Immature natural killer cell (primary cell): ENCODE results near the gene ATP6V0D1. TPM values are rescaled to one million over a fixed set of nuclear protein-coding genes. Genes with fewer than 3 reads are reported as not detected.

Experiments used
- DNase-seq, 3 donors: peaks; one replicate each; pipeline ENCODE4 v3.0.0; 2022; ENCODE audit warnings: mixed read lengths in 1 of 3
- H3K27ac Mint-ChIP-seq, 6 donors: one replicate each; pipeline ENCODE4 v1.8.0; 2020; ENCODE audit warnings: mixed read lengths in 6 of 6, mild to moderate bottlenecking in 5 of 6, inconsistent platforms in 4 of 6, moderate library complexity in 3 of 6
- H3K27me3 Mint-ChIP-seq, 3 donors: one replicate each; pipeline ENCODE4 v1.8.0; 2020 to 2021; ENCODE audit warnings: low read depth in 3 of 3, mild to moderate bottlenecking in 3 of 3, mixed read lengths in 3 of 3, moderate library complexity in 3 of 3, inconsistent platforms in 1 of 3
- H3K36me3 Mint-ChIP-seq, 3 donors: one replicate each; pipeline ENCODE4 v1.8.0; 2020; ENCODE audit warnings: mixed read lengths in 3 of 3, inconsistent platforms in 2 of 3, mild to moderate bottlenecking in 2 of 3
- H3K4me1 Mint-ChIP-seq, 2 donors: one replicate each; pipeline ENCODE4 v1.8.0; 2020; ENCODE audit warnings: inconsistent platforms in 2 of 2, mild to moderate bottlenecking in 2 of 2, mixed read lengths in 2 of 2, moderate library complexity in 1 of 2
- H3K4me3 Mint-ChIP-seq, 5 donors: one replicate each; pipeline ENCODE4 v1.8.0; 2020; ENCODE audit warnings: mild to moderate bottlenecking in 5 of 5, mixed read lengths in 5 of 5, inconsistent platforms in 3 of 5, moderate library complexity in 3 of 5
- H3K9me3 Mint-ChIP-seq, 6 donors: one replicate each; pipeline ENCODE4 v1.8.0; 2020; ENCODE audit warnings: mild to moderate bottlenecking in 6 of 6, mixed read lengths in 6 of 6, inconsistent platforms in 4 of 6, moderate library complexity in 3 of 6
- polyA plus RNA-seq, 3 donors: library from polyadenylated mRNA; unstranded; fragments of 300-500 nt; fragmentation: Illumina TruSeq; gene quantifications; one replicate each; pipeline ENCODE4 v1.2.3, GENCODE V29; 2021

ATP6V0D1 gene
- polyA plus RNA-seq, 3 donors from 2014 or later: 192 to 330 (median 205) TPM

GRCh38 chr16:67451704-67452435 lies 29.1 kb downstream of the ATP6V0D1 start:
- no peak overlapping the region for H3K4me3 Mint-ChIP-seq
- DNase-seq: no peak
- no peaks in the 10 kb centered on the region for H3K9me3 Mint-ChIP-seq
- H3K27ac Mint-ChIP-seq: no peak overlapping the region
- peaks cover 0 to 9% (median 4%) of the 10 kb centered on the region in 3 donors for H3K27me3 Mint-ChIP-seq
- peaks cover 0 to 4% (median 3%) of the 10 kb centered on the region in 3 donors for H3K36me3 Mint-ChIP-seq
- peaks cover 43 to 50% of the 10 kb centered on the region in 2 donors for H3K4me1 Mint-ChIP-seq

GRCh38 chr16:67451061-67451703 lies 29.8 kb downstream of the ATP6V0D1 start:
- no peak for DNase-seq
- H3K36me3 Mint-ChIP-seq: peaks cover 0 to 4% (median 3%) of the 10 kb centered on the region in 3 donors
- no peak overlapping the region for H3K27ac Mint-ChIP-seq
- peaks cover 0 to 9% (median 6%) of the 10 kb centered on the region in 3 donors for H3K27me3 Mint-ChIP-seq
- H3K4me3 Mint-ChIP-seq: no peak overlapping the region
- no peaks in the 10 kb centered on the region for H3K9me3 Mint-ChIP-seq
- H3K4me1 Mint-ChIP-seq: peaks cover 38 to 48% of the 10 kb centered on the region in 2 donors

GRCh38 chr16:67449739-67450138 lies 31.2 kb downstream of the ATP6V0D1 start:
- H3K4me1 Mint-ChIP-seq: peaks cover 24 to 33% of the 10 kb centered on the region in 2 donors
- peaks cover 1 to 9% (median 5%) of the 10 kb centered on the region in 3 donors for H3K27me3 Mint-ChIP-seq

GRCh38 chr16:67449336-67449735 lies 31.6 kb downstream of the ATP6V0D1 start:
- no peak for DNase-seq
- Mint-ChIP-seq H3K4me3 (no peak overlapping the region), H3K9me3 (no peaks in the 10 kb centered on the region), H3K4me1 (peaks cover 21 to 30% of the 10 kb centered on the region in 2 donors), H3K36me3 (peaks cover 0 to 4% (median 3%) of the 10 kb centered on the region in 3 donors), H3K27me3 (peaks cover 2 to 11% (median 4%) of the 10 kb centered on the region in 3 donors), H3K27ac (peak overlapping the region in 4 of 6 donors; percentile 1 to 45 (median 32))

More at GRCh38 chr16:67449739-67450138, 31.2 kb downstream of the ATP6V0D1 start:
- H3K9me3 Mint-ChIP-seq: no peaks in the 10 kb centered on the region
- peak overlapping the region in 3 of 6 donors; percentile 1 to 45 (median 29) for H3K27ac Mint-ChIP-seq
- H3K4me3 Mint-ChIP-seq: no peak overlapping the region
- H3K36me3 Mint-ChIP-seq: peaks cover 0 to 4% (median 3%) of the 10 kb centered on the region in 3 donors
- no peak for DNase-seq

- Mint-ChIP-seq H3K4me1 (peaks cover 15 to 24% of the 10 kb centered on the region in 2 donors), H3K9me3 (no peaks in the 10 kb centered on the region), H3K4me3 (no peak overlapping the region), H3K27me3 (peaks cover 2 to 11% (median 4%) of the 10 kb centered on the region in 3 donors), H3K36me3 (peaks cover 0 to 4% (median 3%) of the 10 kb centered on the region in 3 donors), H3K27ac (no peak overlapping the region)
- no peak for DNase-seq
Observed at GRCh38 chr16:67448580-67448979, 32.4 kb downstream of the ATP6V0D1 start.

- Mint-ChIP-seq H3K36me3 (peaks cover 0 to 4% (median 0%) of the 10 kb centered on the region in 3 donors), H3K27ac (no peak overlapping the region), H3K4me1 (peaks cover 11 to 19% of the 10 kb centered on the region in 2 donors), H3K4me3 (no peak overlapping the region), H3K9me3 (no peaks in the 10 kb centered on the region), H3K27me3 (peaks cover 2 to 11% (median 3%) of the 10 kb centered on the region in 3 donors)
- peak; percentile 22 to 40 (median 24) for DNase-seq
Observed at GRCh38 chr16:67447508-67448076, 33.4 kb downstream of the ATP6V0D1 start.

GRCh38 chr16:67446968-67447507 lies 33.9 kb downstream of the ATP6V0D1 start:
- Mint-ChIP-seq H3K4me3 (no peak overlapping the region), H3K4me1 (peaks cover 11 to 19% of the 10 kb centered on the region in 2 donors), H3K27me3 (peaks cover 2 to 11% (median 3%) of the 10 kb centered on the region in 3 donors), H3K27ac (peak overlapping the region in 1 of 6 donors; percentile 40), H3K9me3 (no peaks in the 10 kb centered on the region), H3K36me3 (peaks cover 0 to 4% (median 0%) of the 10 kb centered on the region in 3 donors)
- DNase-seq: no peak

- H3K36me3 Mint-ChIP-seq: peaks cover 0 to 8% (median 3%) of the 10 kb centered on the region in 3 donors
- DNase-seq: no peak
- peak overlapping the region in 1 of 6 donors; percentile 40 for H3K27ac Mint-ChIP-seq
- no peak overlapping the region for H3K4me3 Mint-ChIP-seq
- peaks cover 3 to 11% (median 5%) of the 10 kb centered on the region in 3 donors for H3K27me3 Mint-ChIP-seq
- no peaks in the 10 kb centered on the region for H3K9me3 Mint-ChIP-seq
- peaks cover 11 to 19% of the 10 kb centered on the region in 2 donors for H3K4me1 Mint-ChIP-seq
Observed at GRCh38 chr16:67445913-67446907, 34.7 kb downstream of the ATP6V0D1 start.

GRCh38 chr16:67445441-67445912 lies 35.5 kb downstream of the ATP6V0D1 start:
- H3K36me3 Mint-ChIP-seq: peaks cover 0 to 7% (median 3%) of the 10 kb centered on the region in 3 donors
- H3K4me1 Mint-ChIP-seq: peaks cover 11 to 15% of the 10 kb centered on the region in 2 donors
- H3K27ac Mint-ChIP-seq: no peak overlapping the region
- H3K9me3 Mint-ChIP-seq: no peaks in the 10 kb centered on the region
- no peak overlapping the region for H3K4me3 Mint-ChIP-seq
- H3K27me3 Mint-ChIP-seq: peaks cover 3 to 5% (median 5%) of the 10 kb centered on the region in 3 donors
- no peak for DNase-seq

- peaks cover 0 to 4% (median 3%) of the 10 kb centered on the region in 3 donors for H3K36me3 Mint-ChIP-seq
- peaks cover 9 to 12% of the 10 kb centered on the region in 2 donors for H3K4me1 Mint-ChIP-seq
- no peak for DNase-seq
- peaks cover 3 to 5% (median 4%) of the 10 kb centered on the region in 3 donors for H3K27me3 Mint-ChIP-seq
- H3K4me3 Mint-ChIP-seq: no peak overlapping the region
- H3K27ac Mint-ChIP-seq: peak overlapping the region in 1 of 6 donors; percentile 11
- no peaks in the 10 kb centered on the region for H3K9me3 Mint-ChIP-seq
Observed at GRCh38 chr16:67445126-67445426, 35.9 kb downstream of the ATP6V0D1 start.

- H3K4me3 Mint-ChIP-seq: no peak overlapping the region
- H3K27me3 Mint-ChIP-seq: peaks cover 3 to 9% (median 5%) of the 10 kb centered on the region in 3 donors
- H3K4me1 Mint-ChIP-seq: peaks cover 5 to 10% of the 10 kb centered on the region in 2 donors
- no peak for DNase-seq
- peak overlapping the region in 1 of 6 donors; percentile 11 for H3K27ac Mint-ChIP-seq
- no peaks in the 10 kb centered on the region for H3K9me3 Mint-ChIP-seq
- H3K36me3 Mint-ChIP-seq: peaks cover 0 to 4% (median 3%) of the 10 kb centered on the region in 3 donors
Observed at GRCh38 chr16:67444259-67445125, 36.5 kb downstream of the ATP6V0D1 start.

- no peaks in the 10 kb centered on the region for H3K9me3 Mint-ChIP-seq
- peaks cover 3 to 10% (median 5%) of the 10 kb centered on the region in 3 donors for H3K27me3 Mint-ChIP-seq
- no peak for DNase-seq
- no peak overlapping the region for H3K4me3 Mint-ChIP-seq
- H3K27ac Mint-ChIP-seq: peak overlapping the region in 2 of 6 donors; percentile 30 to 44
- H3K36me3 Mint-ChIP-seq: peaks cover 0 to 11% (median 9%) of the 10 kb centered on the region in 3 donors
- H3K4me1 Mint-ChIP-seq: peaks cover 7 to 9% of the 10 kb centered on the region in 2 donors
Observed at GRCh38 chr16:67443265-67443664, 37.7 kb downstream of the ATP6V0D1 start.
